HG03064 (cell line): ENCODE results near the gene DRC1.

ENCODE experiments used
- ATAC-seq: cut with Tn5 transposase; IDR thresholded peaks from one replicate; pipeline ENCODE4 v1.9.1; 2021; ENCODE audit warnings: low read depth; ENCODE audit not compliant: unreplicated experiment

DRC1 gene

DNA sequence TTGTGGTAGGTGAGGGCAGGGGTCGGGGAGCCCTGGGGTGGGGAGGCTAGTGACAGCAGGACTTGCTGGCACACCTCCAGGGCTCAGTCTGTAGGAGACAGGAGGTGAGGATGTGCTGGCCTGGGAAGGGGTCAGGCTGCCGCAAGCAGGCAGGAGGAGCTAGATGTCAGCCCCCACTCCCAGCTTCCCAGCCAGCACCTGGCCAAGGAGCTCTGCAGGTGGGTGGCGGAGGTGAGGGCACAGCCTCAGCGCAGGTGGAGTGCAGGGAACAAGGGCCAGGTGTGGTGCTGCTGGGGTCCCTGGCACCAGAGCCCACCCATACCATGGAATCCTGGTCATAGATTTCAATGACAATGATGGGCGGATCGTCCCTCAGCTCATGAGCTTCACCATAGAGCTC lies 73.3 kb downstream of the DRC1 start:
- ATAC-seq, result no peak

DNA sequence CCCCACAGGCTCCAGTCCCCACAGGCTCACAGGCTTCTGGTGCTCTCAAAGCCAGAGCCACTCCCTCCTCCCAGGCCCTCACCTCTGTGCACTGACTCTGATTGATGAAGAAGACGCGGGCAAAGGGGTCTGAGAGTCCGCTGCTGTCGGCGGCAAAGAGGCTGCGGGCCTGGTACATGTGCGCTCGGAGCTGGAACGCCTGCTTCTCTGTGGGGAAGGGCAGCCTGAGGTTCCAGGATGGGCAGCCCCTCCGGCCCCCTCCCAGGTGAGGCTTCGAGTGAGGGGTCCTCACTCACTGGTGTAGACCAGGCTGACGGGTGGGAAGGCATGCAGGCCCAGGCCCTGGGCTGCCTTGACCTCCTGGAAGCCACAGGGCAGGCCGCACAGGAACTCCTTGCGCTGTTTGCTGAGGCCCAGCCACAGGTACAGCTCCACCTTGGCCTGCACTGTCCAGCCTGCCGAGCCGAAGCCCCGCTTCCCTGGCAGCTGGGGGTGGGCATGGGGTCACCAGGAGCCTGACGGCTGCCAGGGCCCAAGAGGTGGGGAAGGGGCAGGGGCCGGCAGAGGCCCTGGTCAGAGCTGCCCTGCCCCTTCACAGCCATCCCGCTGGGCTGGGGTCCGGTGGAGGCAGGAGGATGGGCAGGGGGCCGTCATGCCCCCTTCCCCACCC lies 74.2 kb downstream of the DRC1 start:
- no peak for ATAC-seq

DNA sequence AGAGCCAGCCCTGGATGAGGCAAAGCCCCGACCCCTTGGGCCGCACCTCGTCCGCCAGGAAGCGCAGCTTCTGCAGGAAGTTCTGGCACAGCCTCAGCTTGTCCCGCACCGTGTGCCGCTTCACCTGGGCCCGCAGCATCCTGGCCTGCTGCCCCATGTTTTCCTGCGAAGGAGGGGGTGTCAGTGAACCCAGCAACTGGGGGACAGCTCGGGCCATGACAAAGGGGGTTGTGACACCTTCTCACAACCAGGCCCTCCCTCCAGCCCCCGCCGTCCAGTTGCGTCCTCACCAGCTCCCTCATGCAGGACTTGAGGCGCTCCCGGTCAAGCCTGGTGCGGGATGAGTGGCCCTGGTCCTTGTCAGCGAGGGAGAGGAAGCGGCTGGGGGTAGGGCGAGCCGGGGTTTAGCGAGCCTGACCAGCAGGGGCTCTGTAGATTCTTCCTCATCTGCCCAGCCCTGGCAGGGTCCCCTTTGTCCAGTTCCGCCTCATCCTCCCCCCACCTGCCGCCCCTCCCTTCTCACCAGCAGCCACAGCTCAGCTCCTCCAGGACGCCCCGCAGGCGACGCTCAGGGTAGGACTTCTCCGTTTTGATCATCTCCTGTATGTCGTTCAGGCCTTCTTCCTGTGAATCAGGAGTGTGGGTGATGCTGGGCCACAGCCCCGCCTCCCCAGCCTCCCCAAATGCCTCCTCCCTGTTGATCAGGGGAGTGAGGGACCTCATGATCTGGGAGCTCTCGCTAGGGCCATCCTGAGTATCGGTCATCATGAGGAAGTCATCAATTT lies 75.6 kb downstream of the DRC1 start:
- ATAC-seq, result no peak

DNA sequence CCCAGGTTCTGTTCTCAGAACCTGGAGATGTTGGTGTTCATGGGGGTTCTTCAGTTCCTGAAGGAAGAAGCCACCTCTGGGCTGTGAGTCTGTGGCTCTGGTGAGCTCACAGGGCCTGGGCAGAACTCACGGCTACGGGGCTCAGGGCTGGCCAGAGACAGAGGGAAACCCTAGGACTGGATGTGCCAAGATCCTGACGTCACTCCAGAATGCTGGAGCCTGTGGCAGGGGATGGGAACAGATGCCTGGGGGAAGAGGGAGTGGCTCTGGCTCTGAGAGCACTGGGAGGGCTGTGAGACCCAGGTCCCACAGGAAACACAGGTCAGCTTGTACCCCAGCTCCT lies 76.2 kb downstream of the DRC1 start, which contains the start of gene OTOF:
OTOF (minus strand) TSS at position 214 of the 343 bp plus-strand sequence.
- ATAC-seq, result no peak

- ATAC-seq, result no peak
Observed at GRCh38 chr2:26478366-26478765, 76.6 kb downstream of the DRC1 start.

- ATAC-seq, result no peak
Observed at GRCh38 chr2:26479131-26479788, 77.5 kb downstream of the DRC1 start.

GRCh38 chr2:26479789-26480565 lies 78.3 kb downstream of the DRC1 start:
- no peak for ATAC-seq

DNA sequence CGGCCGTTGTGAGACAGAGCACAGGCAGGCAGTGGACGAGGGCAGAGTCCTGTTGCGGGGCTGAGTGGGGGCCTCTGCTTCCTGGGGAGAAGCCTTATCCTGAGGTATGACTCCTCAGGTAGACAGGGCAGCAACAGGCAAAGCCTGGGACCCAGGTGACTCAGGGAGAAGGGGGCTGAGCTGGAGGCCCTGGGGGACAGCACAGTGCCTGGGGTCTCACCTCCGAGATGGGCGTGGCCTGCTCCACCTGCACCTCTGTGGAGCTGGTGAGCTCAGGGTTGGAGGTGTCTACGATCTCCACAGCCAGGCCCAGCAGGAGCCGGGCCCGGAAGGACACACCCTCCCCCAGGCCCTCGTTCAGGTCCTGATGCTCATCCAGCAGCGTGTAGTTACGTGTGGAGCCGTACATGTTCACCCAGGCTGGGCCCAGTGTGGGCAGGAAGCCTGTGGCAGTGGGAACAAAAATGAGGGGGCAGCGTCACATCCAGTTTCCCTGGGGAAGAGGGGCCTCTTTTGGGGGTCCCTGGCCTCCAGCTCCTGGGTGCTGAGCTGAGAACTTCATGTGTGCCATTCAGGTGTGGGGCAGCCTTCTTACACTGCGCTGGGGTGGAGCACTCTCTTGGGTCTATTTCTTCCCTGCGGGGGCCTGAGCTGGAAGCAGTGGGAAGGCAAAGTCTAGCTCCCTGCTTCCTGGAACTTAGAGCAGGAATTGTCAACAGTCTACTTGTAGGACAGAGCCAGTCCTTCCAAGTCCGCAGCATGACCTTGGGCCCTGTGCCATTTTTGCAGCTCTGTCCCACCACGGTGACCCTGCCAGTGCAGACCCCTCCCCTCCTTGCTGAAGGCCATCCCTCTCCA lies 79.1 kb downstream of the DRC1 start:
- ATAC-seq, result no peak

DNA sequence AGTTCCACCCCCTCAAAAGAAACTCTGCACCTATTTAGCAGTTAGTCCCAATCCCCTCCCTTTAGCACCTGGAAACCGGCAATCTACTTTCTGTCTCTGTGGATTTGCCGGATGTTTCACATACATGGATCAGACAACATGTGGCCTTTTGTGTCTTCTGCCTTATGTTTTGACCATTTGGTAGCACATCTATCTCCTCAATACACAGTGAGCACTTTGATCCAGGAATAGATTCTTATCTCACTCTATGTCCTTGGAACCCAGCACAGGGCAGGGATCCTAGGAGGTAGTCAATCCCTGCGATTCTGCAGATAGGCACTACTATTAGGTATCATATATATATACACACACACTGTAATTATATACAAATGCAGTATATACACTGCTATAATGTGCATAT lies 80.0 kb downstream of the DRC1 start:
- no peak for ATAC-seq

GRCh38 chr2:26482211-26483026 lies 80.7 kb downstream of the DRC1 start:
- ATAC-seq, result no peak

- no peak for ATAC-seq
Observed at GRCh38 chr2:26483027-26483326, 81.3 kb downstream of the DRC1 start.

DNA sequence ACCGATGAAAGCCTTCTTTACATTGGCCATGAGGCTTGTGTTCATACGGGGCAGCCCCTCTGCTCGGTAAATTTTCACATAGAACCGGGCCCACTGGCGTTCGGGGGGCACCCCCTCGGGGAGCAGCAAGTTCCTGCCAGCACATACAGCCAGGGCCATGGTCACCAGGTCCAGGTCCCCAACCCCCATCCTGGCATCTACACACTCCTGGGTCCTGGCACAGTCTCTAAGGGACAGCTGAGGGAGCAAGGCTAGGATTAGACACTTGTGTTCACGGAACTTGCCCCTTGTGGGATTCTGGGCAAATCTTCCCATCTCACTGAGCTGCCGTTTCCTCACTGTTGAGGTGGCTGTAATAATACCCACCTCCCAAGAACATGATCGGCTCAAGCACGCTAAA lies 81.8 kb downstream of the DRC1 start:
- ATAC-seq, result no peak

DNA sequence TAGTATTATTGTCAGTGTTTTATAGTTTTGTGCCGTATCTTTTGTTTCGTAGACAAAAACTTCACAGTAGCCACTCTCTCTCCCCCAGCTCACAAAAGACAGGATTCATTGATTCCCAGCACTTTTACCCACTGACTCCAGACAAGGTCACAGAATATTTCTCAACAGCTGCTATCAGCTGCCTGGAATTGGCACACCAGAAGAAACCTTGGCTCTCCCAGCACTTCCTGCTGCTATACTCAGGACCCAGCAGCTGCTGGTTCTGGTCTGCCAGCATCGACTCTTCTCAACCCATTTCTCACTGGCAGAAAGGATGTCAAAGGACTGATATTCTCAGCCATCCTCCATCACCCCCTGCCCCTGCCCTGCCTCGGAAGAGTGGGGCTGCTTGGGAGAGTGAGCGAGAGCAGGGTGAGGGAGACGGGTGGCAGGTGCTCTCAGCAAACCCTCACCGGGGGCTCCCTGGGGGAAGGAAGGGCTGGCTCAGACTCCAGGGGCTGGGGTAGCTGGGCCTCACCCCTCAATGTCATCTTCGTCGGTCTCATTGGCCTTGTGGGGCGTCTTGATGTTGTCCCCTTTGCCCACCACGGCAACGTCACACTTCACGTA lies 82.3 kb downstream of the DRC1 start:
- no peak for ATAC-seq

- no peak for ATAC-seq
Observed at GRCh38 chr2:26484579-26484978, 82.9 kb downstream of the DRC1 start.

GRCh38 chr2:26485099-26485498 lies 83.4 kb downstream of the DRC1 start:
- no peak for ATAC-seq

DNA sequence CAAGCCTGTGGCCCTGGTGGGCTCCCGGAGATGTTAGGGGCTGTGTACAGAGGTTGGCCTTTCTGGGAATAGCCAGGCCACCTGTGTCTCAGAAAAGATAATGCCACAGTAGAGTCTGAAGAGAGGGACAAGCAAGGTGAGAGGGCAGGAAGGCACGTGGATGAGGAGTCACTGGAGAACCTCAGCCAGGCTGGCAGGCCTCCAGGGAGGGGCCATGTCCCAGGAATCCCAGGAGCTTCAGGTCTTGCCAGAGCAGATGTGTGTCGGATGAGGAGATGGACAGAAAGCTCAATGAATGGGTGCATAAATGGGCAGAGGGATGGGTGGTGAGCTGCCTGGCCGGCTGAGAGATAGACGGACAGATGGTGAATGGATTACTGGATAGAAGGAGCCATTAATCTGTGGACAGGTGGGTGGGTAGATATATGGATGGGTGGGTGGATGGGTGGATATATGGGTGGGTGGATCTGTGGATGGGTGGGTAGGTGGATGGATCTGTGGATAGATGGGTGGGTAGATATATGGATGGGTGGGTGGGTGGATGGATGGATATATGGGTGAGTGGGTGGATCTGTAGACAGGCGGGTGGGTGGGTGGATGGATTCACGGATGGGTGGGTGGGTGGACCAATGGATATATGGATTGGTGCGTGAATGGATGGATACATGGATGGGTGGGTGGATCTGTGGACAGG lies 84.2 kb downstream of the DRC1 start:
- ATAC-seq, result no peak

DNA sequence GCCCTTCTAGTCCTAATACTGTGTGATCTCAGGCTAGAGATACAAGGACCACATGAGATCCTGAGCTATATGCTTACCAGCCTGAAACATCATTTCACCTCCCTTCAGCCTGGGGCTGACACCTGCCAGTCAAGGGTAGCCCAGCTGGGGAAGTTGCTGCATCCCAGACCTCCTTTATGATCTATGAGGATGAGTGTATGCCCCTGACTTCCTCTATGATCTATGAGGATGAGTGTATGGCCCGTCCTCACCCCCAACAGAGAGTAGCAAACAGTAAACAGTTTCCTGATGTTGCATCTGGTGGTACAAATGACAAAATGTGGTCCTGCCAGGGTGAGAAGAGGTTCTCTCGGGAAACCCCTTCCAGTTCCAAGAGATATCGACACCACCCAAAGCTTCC lies 85.1 kb downstream of the DRC1 start:
- no peak for ATAC-seq

GRCh38 chr2:26487192-26487591 lies 85.5 kb downstream of the DRC1 start:
- ATAC-seq, result no peak
